HepG2 (cell line): ENCODE data around the gene VSIR.

Source experiments
- POLR2A ChIP-seq, 2 experiments: IDR thresholded peaks; 2 replicates each; pipeline ENCODE4 v1.6.1; 2011; ENCODE audit warnings: low read depth in 2 of 2, low read length in 2 of 2, mild to moderate bottlenecking in 1 of 2, moderate library complexity in 1 of 2; ENCODE audit not compliant: insufficient read depth in 1 of 2
- SMAD3 ChIP-seq: sonication (generic); formaldehyde crosslinking; IDR thresholded peaks from 2 replicates; pipeline ENCODE4 v1.4.0; 2020; ENCODE audit warnings: missing genetic modification reagents
- ZBTB3 ChIP-seq: sonication (generic); formaldehyde crosslinking; IDR thresholded peaks from 2 replicates; pipeline ENCODE4 v1.4.0; 2020; ENCODE audit warnings: low read depth, mild to moderate bottlenecking, moderate library complexity, missing genetic modification reagents, borderline replicate concordance

- TF ChIP-seq SMAD3 (no peak), POLR2A (IDR thresholded peaks at IDR 0.05; ENCODE audit: insufficient read depth in 1 of 2, low read depth in 2 of 2, low read length in 2 of 2) (no peak), ZBTB3 (CRISPR knock-in tag) (no peak)
Measured at GRCh38 chr10:71769279-71769823, 4.0 kb downstream of the VSIR start.
